Activated CD4-positive, alpha-beta T cell treated with anti-CD3 and anti-CD28 coated beads, Interleukin-2, amount 50 U/mL, for 1 hour (primary cell): ENCODE data around the gene TTLL11.

Experiments used
- DNase-seq: peaks from one replicate; pipeline ENCODE4 v3.0.0-alpha.2; 2020

Gene TTLL11

DNA sequence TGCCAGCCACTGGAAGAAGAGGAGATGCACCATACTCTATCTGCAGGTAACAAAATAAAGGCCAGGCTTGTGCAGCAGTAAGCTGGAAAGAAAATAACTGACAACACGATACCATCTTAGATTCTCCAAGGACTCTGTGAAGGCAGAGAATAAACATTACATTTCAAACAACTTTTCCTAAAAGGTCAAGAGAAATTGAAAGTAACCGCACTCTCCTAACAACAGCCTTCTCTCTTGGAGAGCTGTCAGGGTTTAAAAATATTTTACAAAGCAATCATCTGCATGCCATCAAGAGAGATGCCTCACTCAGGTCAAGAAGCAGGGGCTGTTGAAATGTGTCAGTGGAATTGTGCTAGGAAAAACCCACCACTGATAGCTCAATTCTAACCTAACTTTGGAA, 13.5 kb upstream of the TTLL11 start:
- no peak for DNase-seq

- DNase-seq = no peak
These were observed 10.9 kb upstream of the TTLL11 start for GRCh38 chr9:122103985-122104384.

DNA sequence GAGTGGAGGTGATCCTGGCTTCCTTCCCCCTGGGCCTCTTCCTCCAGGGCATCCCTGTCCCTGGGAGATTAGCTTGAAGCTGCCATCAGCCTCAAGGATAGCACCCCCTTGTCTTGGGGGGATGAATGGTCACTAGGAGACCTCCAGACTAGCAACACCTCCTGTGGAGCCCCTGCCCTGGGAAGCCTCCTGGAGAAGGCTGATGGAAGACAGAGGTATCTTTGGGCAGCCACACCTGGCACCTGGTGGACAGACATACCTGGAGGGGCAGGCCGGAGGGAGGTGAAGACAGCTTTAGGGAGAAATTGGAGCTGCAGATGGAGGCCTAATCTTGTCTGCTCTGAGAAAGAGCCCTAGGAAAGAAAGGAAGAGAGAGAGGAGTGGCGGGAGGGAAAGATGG, 9.0 kb upstream of the TTLL11 start:
- DNase-seq = no peak

- DNase-seq = no peak
These were observed 7.6 kb upstream of the TTLL11 start for GRCh38 chr9:122100756-122101155.

GRCh38 chr9:122099271-122099869, 6.3 kb upstream of the TTLL11 start:
- peak; percentile 82 for DNase-seq

DNA sequence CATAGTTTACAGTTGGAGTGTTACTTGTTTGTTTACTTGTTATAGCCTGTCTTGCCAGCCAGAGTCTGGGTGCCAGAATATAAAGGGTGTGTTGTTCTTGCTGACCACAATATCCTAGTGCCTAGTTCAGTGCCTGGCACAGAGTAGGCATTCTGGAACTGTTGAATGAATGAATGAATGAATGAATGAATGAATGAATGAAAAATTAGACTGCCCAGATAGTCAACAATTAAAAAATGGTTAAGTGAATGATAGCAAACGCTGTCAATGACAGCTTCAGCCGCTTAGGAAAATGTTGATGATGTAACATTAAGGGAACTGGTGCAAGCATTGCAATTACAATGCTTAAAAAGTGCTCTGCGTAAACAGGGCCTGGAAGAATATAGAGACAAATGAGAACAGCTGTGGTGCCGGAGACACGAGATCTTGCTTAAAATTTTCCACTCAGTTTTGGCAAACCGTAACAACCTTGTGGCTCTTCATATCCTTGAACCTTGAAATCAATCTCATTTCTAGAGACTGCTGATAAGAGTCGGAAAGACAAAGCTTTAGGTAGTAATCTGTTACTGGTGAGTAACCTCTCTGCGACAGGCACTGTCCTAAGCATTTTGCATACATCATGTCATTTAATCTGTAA, 4.7 kb upstream of the TTLL11 start:
- DNase-seq = no peak

GRCh38 chr9:122096620-122097415, 3.7 kb upstream of the TTLL11 start:
- no peak for DNase-seq

DNA sequence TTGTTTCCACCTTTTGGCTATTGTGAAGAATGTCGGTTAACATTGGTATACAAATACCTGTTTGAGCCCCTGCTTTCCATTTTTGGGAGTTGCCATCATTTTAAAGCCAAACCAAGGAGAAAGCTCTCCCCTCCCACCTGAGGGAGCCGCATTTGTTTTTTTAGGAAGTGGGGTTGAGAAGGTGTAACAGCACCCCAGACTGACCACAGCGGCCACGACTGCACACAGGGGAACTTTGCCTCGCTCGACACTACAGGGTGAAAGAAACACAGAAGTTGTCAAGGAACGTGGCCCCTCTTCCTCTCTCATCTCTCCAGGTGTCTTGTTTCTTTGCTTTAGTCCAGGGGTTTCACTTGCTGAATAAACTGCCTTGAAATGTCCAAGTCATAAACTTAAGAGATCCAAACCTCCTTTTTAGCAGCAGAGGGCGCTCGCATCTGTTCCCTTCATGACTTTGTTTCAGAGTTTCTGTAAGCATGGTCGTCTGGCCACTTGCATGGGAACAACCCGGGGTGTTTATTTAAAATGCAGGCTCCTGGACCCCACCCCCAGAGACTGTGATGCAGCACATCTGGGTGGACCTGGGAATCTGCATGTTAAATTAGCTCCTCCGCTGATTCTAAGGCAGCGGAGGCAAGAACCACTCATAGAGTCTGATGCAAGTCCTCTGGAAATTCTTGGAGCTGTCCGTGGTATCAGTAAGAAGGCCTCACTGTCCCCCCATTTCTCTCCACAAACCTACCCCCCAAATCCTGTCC, 2.1 kb upstream of the TTLL11 start:
- DNase-seq = peak; percentile 42

DNA sequence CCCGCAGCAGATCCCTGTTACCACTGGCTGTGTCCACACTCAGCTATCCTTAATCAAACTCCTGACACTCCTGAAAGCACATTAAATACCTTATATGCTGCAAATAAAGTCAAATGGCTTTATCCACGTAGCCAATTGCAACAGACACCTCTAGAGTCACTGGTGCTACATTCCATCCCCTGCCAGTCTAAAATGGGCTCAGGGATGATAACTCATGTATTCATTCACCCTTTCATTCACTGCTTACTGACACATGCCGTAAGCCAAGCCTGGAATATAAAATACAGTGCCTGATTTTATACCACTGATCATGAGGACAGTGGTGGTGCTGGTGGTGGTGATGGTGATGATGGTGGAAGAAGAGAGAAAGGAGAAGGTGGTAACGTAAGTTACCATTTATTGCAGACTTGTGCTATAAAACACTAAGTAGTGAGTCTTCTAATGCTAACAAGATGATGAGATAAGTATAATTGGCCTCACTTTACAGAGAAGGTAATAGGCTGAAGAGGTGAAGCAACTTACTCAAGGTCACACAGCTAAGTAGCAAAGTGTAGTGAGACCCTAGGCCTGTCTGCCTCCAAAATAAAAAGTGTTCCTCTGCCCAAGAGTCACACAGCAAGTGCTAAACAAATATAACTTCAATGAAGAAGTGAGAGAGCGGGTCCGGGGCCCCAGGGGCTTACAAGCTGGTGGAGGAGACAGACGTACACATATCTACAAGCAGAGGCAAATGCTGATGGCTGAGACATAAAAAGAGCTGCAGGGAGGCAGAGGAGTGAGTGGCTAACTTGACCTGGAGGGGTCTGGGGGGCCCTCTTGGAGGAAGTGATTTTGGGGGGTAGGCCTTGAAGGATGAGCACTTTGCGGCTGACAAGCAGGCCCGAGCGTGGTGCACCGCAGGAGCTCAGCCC, 1.2 kb downstream of the TTLL11 start:
- DNase-seq = no peak

- no peak for DNase-seq
These were observed 2.1 kb downstream of the TTLL11 start for GRCh38 chr9:122090981-122091380.

- no peak for DNase-seq
These were observed 2.7 kb downstream of the TTLL11 start for GRCh38 chr9:122090287-122090883.

DNA sequence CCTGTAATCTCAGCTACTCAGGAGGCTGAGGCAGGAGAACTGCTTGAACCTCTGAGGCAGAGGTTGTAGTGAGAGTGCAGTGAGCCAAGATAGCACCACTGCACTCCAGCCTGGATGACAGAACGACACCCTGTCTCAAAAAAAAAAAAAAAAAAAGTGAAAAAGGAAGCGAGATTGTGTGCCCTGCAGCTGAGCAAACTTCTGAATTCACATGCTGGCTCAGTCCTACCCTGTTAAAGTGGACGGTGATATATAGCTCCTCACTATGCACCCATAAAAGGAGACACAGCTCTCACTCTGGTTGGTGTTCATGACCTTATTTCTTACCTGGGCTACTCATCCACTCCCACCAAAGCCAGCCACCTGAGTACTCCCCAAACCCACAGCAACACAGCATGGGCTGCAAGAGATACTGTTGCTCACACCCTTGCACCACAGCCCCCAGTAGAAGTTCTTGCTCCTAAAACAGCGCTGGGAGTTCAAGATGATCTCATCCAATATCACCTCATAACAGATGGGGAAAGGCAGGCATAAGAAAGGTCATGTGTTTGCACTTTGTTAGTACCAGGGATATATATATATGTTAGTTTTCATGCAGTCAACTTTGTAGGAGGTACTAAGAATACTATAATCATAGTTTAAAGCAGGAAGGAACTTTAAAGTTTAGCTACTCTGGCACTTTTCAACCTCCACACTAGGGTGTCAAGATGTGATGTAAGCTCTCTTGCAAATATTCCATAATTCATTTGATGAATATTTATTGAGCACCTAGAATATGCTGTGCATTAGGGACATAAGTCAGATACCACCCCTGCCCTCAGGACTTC, 4.0 kb downstream of the TTLL11 start:
- DNase-seq = no peak

DNA sequence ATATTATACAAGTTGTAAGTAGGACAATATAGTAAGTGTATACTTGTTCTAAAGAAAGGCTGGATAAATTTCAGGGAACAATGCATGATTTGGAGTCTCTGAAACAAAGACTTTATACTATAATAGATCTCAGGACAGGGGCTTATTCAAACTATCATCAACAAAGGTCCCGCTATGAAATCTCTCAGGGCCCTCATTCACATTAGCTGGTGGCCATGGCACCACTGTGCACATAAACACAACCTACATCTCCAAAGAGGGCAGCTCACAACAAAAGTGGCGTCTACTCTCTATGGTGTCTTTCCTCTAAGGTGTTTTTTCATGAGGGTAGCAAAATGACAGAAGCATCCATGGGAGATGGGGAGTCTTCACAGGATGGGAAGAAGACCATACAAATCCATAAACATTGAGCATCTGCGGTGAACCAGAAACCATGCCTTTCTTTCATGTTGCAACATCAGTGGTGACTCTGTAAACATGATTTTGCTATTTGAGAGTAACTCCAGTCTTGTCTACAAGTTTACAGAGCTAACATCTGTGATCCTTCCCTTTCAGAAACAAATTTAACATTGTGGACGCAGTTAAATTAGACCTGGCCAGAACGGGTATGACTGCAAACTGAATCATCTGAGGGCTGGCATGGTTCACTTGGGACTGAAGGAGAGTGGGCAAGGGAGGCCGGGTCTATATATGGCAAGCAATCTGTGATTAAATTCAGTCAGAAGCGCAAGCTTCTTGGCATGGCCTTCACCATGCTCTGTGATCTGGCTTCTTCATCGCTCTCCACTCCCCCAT, 5.5 kb downstream of the TTLL11 start:
- no peak for DNase-seq

DNA sequence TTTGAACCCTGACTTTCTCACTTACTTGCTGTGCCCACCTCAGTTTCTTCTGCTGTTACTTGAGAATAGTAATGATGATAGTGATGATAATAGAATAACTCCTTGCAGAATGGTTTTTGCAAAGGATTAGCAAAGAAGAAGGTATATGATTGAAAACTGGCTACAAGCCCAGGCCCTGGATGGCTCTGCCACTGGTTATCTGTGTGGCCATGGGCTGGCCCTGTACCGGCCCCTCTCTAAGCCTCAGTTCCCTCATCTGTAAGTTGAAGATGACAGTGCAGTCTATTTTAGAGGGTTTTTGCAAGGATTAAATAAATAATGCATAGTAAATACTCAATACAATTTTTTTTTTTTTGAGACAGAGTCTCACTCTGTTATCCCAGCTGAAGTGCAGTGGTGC, 6.2 kb downstream of the TTLL11 start:
- no peak for DNase-seq

- no peak for DNase-seq
These were observed 7.8 kb downstream of the TTLL11 start for GRCh38 chr9:122085260-122085659.

GRCh38 chr9:122084026-122084675, 9.0 kb downstream of the TTLL11 start:
- DNase-seq = no peak

- DNase-seq = no peak
These were observed 12.1 kb downstream of the TTLL11 start for GRCh38 chr9:122080986-122081385.

- DNase-seq = no peak
These were observed 14.6 kb downstream of the TTLL11 start for GRCh38 chr9:122078557-122078956.

GRCh38 chr9:122076773-122077172, 16.3 kb downstream of the TTLL11 start:
- no peak for DNase-seq

- DNase-seq = no peak
These were observed 17.0 kb downstream of the TTLL11 start for GRCh38 chr9:122076117-122076516.
